Smooth muscle cell (in vitro differentiated cells): ENCODE data around the gene PGK1. TPM values are rescaled to one million over a fixed set of nuclear protein-coding genes. Genes with fewer than 3 reads are reported as not detected.
A peak's percentile ranks its signal among the peaks of the same experiment; 100 is the strongest.
"Not testable (repeated sequence)": the region's sequence is repeated elsewhere in the genome, so short reads cannot be mapped to it uniquely, and the experiment has no call there.

Source experiments
- DNase-seq: peaks from one replicate; lab custom pipeline; 2025; ENCODE audit not compliant: unreplicated experiment; lab: John Stamatoyannopoulos, UW
- H2AFZ ChIP-seq: fragments of 200-600 bp; sonication (generic); 2 replicates; pipeline ENCODE4 v1.6.0; 2016; ENCODE audit warnings: antibody characterized with exemption, low read depth, mild to moderate bottlenecking
- H3F3A ChIP-seq: fragments of 200-600 bp; sonication (generic); 2 replicates; pipeline ENCODE4 v1.6.0; 2017; ENCODE audit warnings: antibody characterized with exemption, low read depth
- H3K27ac ChIP-seq: fragments of 200-600 bp; sonication (generic); 2 replicates; pipeline ENCODE4 v1.5.1; 2016; ENCODE audit warnings: low read depth, mild to moderate bottlenecking
- H3K27me3 ChIP-seq: fragments of 200-600 bp; sonication (generic); 2 replicates; pipeline ENCODE4 v1.6.1; 2016; ENCODE audit warnings: low read depth, mild to moderate bottlenecking
- H3K36me3 ChIP-seq: fragments of 200-600 bp; sonication (generic); 2 replicates; pipeline ENCODE4 v1.5.1; 2016; ENCODE audit warnings: low read depth
- H3K4me1 ChIP-seq: fragments of 200-600 bp; sonication (generic); 2 replicates; pipeline ENCODE4 v1.5.1; 2016; ENCODE audit warnings: low read depth
- H3K4me2 ChIP-seq: fragments of 200-600 bp; sonication (generic); 2 replicates; pipeline ENCODE4 v1.6.0; 2016; ENCODE audit warnings: mild to moderate bottlenecking
- H3K4me3 ChIP-seq: fragments of 200-600 bp; sonication (generic); 2 replicates; pipeline ENCODE4 v1.5.1; 2016; ENCODE audit warnings: mild to moderate bottlenecking
- H3K79me2 ChIP-seq: fragments of 200-600 bp; sonication (generic); 2 replicates; pipeline ENCODE4 v1.6.0; 2016; ENCODE audit warnings: low read depth, mild to moderate bottlenecking
- H3K9ac ChIP-seq: fragments of 200-600 bp; sonication (generic); 2 replicates; pipeline ENCODE4 v1.6.0; 2016; ENCODE audit warnings: low read depth
- H3K9me3 ChIP-seq: fragments of 200-600 bp; sonication (generic); replicated peaks from 2 replicates; pipeline ENCODE4 v1.5.1; 2016; ENCODE audit warnings: low read depth
- H4K20me1 ChIP-seq: fragments of 200-600 bp; sonication (generic); 2 replicates; pipeline ENCODE4 v1.6.0; 2016; ENCODE audit warnings: low read depth
- CTCF ChIP-seq: fragments of 200-600 bp; sonication (generic); IDR thresholded peaks from 2 replicates; pipeline ENCODE4 v1.5.1; 2017; ENCODE audit warnings: borderline replicate concordance, mild to moderate bottlenecking, antibody characterized with exemption; ENCODE audit not compliant: insufficient read depth, poor library complexity, severe bottlenecking
- WGBS: methylation state at CpG from one replicate; pipeline ENCODE4 v1.1.7; 2016; ENCODE audit warnings: low lambda C conversion rate; 5-methylcytosine and 5-hydroxymethylcytosine counted together
- polyA plus RNA-seq: library from polyadenylated mRNA; unstranded; fragments of >200 nt; fragmentation: Nextera tagmentation; extraction: Ambion mirVana; gene quantifications from 2 replicates; pipeline ENCODE4 v1.2.1, GENCODE V29; 2016
- total RNA-seq: library from RNA; depleted of rRNA; stranded (reverse); fragments of >200 nt; gene quantifications from 2 replicates; pipeline ENCODE4 v1.2.3, GENCODE V29; 2014

The PGK1 gene
- total and polyA plus RNA-seq, 2 experiments from 2014 or later, result 460 to 807 TPM

GRCh38 chrX:78139160-78140123 lies 35.4 kb downstream of the PGK1 start, which contains the start of gene TAF9B:
TAF9B (minus strand) TSS chrX:78139650; CDS start chrX:78139611, 39 bp downstream.
- no peaks in the 10 kb centered on the region for H3K79me2 ChIP-seq
- no peak for TF ChIP-seq CTCF
- 67% methylated on average over 45 of the region's 59 CpGs for WGBS

GRCh38 chrX:78140206-78140605 lies 36.2 kb downstream of the PGK1 start:
- no peaks in the 10 kb centered on the region for H3K27me3 ChIP-seq
- H3K27ac ChIP-seq, result no peak overlapping the region
- no peaks in the 10 kb centered on the region for H4K20me1 ChIP-seq
- no peak for TF ChIP-seq CTCF
- H2AFZ ChIP-seq, result no peak overlapping the region
- H3K4me3 ChIP-seq, result no peak overlapping the region
- no peaks in the 10 kb centered on the region for H3K79me2 ChIP-seq
- WGBS, result 81% methylated on average over 9 of the region's 9 CpGs
- no peak overlapping the region for H3K4me2 ChIP-seq
- no peak overlapping the region for H3K9ac ChIP-seq
- H3K9me3 ChIP-seq, result no peaks in the 10 kb centered on the region
- H3F3A ChIP-seq, result no peaks in the 10 kb centered on the region
- H3K4me1 ChIP-seq, result no peaks in the 10 kb centered on the region
- no peaks in the 10 kb centered on the region for H3K36me3 ChIP-seq
- no peak for DNase-seq

More at GRCh38 chrX:78139160-78140123, 35.4 kb downstream of the PGK1 start, which contains the start of gene TAF9B:
- Histone ChIP-seq H3K4me2 (peak within 1 kb of the TSS; percentile 81), H2AFZ (no peak within 1 kb of the TSS), H3K27me3 (no peaks in the 10 kb centered on the region), H3K9me3 (no peaks in the 10 kb centered on the region), H3F3A (no peaks in the 10 kb centered on the region), H3K4me3 (peak within 1 kb of the TSS; percentile 64), H3K4me1 (no peaks in the 10 kb centered on the region), H3K27ac (peak within 1 kb of the TSS; percentile 39), H4K20me1 (no peaks in the 10 kb centered on the region), H3K9ac (peak within 1 kb of the TSS; percentile 64), H3K36me3 (no peaks in the 10 kb centered on the region)
- DNase-seq, result peak; percentile 18

- not testable (repeated sequence) for H3K9ac ChIP-seq, DNase-seq, H3K4me3 ChIP-seq, H3F3A ChIP-seq, H3K36me3 ChIP-seq, H3K27me3 ChIP-seq, H3K79me2 ChIP-seq, H2AFZ ChIP-seq, H3K27ac ChIP-seq, H3K9me3 ChIP-seq, H3K4me2 ChIP-seq, H4K20me1 ChIP-seq, H3K4me1 ChIP-seq
- 77% methylated on average over 5 of the region's 5 CpGs for WGBS
These were observed 43.0 kb downstream of the PGK1 start for GRCh38 chrX:78147002-78147540.

- H3K27ac ChIP-seq, H3K4me2 ChIP-seq, H3K79me2 ChIP-seq, H3K9me3 ChIP-seq, H2AFZ ChIP-seq, DNase-seq, H3K36me3 ChIP-seq, H4K20me1 ChIP-seq, H3K9ac ChIP-seq, H3K4me3 ChIP-seq, H3F3A ChIP-seq, H3K4me1 ChIP-seq, H3K27me3 ChIP-seq: not testable (repeated sequence)
- 87% methylated on average over 2 of the region's 2 CpGs for WGBS
These were observed 53.3 kb downstream of the PGK1 start for GRCh38 chrX:78157373-78157772.

- 73% methylated on average over 10 of the region's 10 CpGs for WGBS
- H3F3A ChIP-seq, result not testable (repeated sequence)
These were observed 53.8 kb downstream of the PGK1 start for GRCh38 chrX:78157846-78158245.

GRCh38 chrX:78160711-78161110 lies 56.7 kb downstream of the PGK1 start:
- not testable (repeated sequence) for H3K27me3 ChIP-seq, H3K4me2 ChIP-seq
- 73% methylated on average over 4 of the region's 4 CpGs for WGBS

More at GRCh38 chrX:78157846-78158245, 53.8 kb downstream of the PGK1 start:
- not testable (repeated sequence) for H2AFZ ChIP-seq, H3K27me3 ChIP-seq, H3K27ac ChIP-seq, H3K4me3 ChIP-seq, H3K9ac ChIP-seq, H3K9me3 ChIP-seq, H4K20me1 ChIP-seq, H3K4me2 ChIP-seq, DNase-seq, H3K4me1 ChIP-seq, H3K79me2 ChIP-seq, H3K36me3 ChIP-seq

More at GRCh38 chrX:78160711-78161110, 56.7 kb downstream of the PGK1 start:
- H2AFZ ChIP-seq, H3K4me1 ChIP-seq, H3K27ac ChIP-seq, H3K9me3 ChIP-seq, H3K36me3 ChIP-seq, H4K20me1 ChIP-seq, DNase-seq, H3F3A ChIP-seq, H3K9ac ChIP-seq, H3K4me3 ChIP-seq, H3K79me2 ChIP-seq: not testable (repeated sequence)
